Forelimb muscle (tissue), 1 donor: ENCODE data around the gene EHD3. TPM values are rescaled to one million over a fixed set of nuclear protein-coding genes. Genes with fewer than 3 reads are reported as not detected.

Source experiments
- DNase-seq: peaks from one replicate; pipeline ENCODE4 v3.0.0-alpha.2; 2013; ENCODE audit warnings: low read depth
- polyA plus RNA-seq: library from polyadenylated mRNA; unstranded; fragments of 120-200 nt; gene quantifications from one replicate; pipeline ENCODE4 v1.2.1, GENCODE V29; 2013; ENCODE audit not compliant: insufficient read length

The EHD3 gene
- polyA plus RNA-seq, 1 donor: 3.7 TPM

- DNase-seq: no peak
Measured at GRCh38 chr2:31235504-31235902, 1.6 kb downstream of the EHD3 start.

- DNase-seq: no peak
Measured at GRCh38 chr2:31236433-31237205, 2.7 kb downstream of the EHD3 start.

- no peak for DNase-seq
Measured at GRCh38 chr2:31237348-31238017, 3.5 kb downstream of the EHD3 start.

- DNase-seq: no peak
Measured at GRCh38 chr2:31238126-31238905, 4.4 kb downstream of the EHD3 start.

- DNase-seq: no peak
Measured at GRCh38 chr2:31238906-31239592, 5.1 kb downstream of the EHD3 start.

GRCh38 chr2:31239593-31240177 is 5.7 kb downstream of the EHD3 start:
- no peak for DNase-seq

DNA sequence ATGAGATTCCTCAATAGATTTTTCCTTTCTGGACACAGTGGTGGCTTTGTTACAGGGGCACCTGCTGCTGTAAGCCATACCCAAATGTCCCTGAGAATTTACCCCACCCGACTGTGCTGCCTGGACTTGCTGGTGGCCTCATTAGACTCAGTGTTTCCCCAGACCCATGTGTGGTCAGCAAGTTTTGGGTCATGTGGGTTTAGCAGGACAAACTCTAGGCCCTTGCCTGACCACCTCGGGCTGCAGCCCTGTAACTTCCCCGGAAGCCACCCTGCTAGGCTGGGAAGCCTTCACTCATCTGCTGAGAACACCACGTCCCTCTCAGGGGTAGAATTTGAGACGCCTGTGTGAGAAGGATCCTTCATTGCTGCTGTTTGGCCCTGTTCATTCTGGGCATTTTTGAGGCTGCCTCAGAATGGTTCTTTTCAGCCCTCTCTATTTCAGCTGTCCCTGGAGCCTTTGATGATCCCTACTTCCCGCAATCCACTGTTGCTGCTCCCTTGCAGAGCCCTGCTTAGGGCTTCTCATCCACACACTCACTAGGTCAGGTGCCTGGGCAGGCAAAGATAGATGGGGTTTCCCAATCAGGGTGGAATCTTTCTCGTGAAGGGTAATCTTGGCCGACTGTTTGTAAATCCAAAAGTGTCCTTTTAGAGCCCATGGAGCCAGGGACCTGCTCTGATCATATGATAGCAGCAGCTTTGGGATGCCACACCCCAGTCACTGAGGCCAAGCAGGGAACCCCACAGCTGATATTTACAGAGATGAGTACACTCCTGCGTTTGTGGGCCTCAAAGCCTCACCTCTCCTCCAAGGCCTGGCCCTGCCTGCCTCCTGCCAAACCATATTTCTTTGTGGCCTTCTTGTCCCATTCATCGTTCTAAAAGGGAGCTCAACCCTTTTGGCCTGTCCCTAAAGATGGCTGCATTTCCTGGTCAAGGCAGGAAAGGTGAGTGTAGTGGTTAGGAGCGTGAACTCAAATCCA is 6.7 kb downstream of the EHD3 start:
- no peak for DNase-seq

- DNase-seq: no peak
Measured at GRCh38 chr2:31241625-31242270, 7.8 kb downstream of the EHD3 start.

DNA sequence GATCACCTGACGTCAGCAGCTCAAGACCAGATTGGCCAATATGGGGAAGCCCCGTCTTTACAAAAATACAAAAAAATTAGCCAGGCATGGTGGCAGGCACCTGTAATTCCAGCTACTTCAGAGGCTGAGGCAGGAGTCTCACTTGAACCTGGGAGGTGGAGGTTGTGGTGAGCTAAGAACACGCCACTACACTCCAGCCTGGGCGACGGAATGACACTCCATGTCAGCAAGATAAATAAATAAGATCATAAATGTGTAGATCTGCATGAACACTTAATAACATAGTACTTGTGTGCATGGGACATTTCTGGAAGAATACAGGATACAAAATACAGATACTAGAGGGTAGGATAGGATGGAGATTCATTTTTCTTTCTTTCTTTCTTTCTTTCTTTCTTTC is 9.1 kb downstream of the EHD3 start:
- no peak for DNase-seq

- DNase-seq: no peak
Measured at GRCh38 chr2:31244101-31244500, 10.1 kb downstream of the EHD3 start.

- no peak for DNase-seq
Measured at GRCh38 chr2:31246184-31246852, 12.4 kb downstream of the EHD3 start.

- no peak for DNase-seq
Measured at GRCh38 chr2:31247711-31248110, 13.8 kb downstream of the EHD3 start.

GRCh38 chr2:31248139-31248538 is 14.2 kb downstream of the EHD3 start:
- no peak for DNase-seq

GRCh38 chr2:31249009-31249690 is 15.2 kb downstream of the EHD3 start:
- DNase-seq: no peak

DNA sequence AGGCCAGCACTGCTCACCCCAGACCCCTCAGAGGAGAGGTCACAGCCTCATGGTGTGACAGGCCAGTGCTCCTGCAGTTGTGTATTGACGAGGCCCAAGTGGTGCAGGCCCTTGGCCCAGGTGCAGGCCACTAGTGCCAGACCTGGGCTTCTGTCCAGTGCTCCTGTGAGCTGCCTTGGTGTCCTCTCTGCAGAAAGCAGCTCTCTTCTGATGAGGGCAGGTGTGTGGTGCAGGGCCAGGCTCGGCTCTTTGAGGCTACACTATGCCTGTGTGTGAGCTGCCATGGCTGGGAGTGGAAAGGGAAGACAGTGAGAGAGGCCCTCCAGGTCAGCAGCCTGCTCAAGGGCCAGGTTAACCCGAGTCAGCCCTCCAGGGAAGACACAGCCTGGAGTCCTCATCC is 17.1 kb downstream of the EHD3 start:
- no peak for DNase-seq

DNA sequence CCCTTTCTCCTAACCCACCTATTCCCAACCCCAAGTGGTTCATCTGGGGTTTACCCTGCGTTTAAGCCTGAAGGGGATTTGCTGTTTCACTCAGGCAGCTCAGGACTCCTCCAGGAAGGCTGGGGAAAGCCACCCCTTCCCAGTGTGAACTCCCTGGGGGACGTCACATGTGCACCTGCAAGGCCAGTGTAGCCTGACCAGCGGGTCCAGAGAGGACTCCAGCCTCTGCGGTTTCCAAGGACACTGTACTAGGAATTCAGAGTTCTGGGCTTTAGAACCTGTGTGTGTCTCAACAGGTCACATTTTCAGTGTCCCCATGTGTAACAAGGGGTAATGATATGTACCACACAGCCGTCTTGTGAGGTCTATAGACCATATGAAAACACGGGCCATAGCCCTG is 17.9 kb downstream of the EHD3 start:
- DNase-seq: no peak

DNA sequence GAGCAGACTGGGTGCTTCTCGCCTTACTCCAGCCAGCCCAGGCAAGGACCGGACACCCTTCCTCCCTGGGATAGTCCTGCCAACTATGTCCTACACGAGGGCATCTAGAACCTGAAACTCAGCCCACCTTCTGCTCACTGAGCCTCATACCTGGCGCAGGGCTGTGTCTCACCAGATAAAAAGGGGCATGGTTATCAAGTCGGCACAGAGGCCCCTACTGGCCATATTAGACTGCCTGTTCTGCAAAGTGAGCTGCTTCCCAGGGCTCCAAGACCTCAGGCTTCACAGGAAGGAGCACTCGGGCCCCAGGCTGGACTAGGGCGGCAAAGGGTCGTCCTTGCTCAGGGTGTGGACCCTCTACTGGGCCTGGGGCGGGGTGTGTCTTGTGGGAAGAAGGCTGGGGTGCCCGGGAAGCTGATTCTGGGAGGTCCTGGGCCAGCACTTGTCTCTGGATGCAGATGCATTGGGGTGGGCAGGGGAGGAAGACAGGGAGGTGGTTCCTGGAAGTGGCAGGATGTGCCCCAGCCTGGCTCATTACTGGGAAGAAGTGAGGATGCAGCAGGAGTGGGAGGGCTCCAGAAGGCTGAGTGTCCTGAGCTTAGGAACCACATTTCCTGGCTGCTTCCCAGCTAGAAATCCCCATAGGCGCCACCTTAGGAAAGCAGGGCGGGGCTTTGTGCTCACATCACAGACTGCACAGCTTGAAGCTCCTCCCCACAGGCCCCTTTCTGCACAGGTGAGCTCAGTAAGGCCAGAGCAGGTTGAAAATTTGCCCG is 19.6 kb downstream of the EHD3 start:
- no peak for DNase-seq
